HCEC 1CT (cell line): Measurements from ENCODE around the gene KIAA1328.
"Not testable (repeated sequence)": the region's sequence is repeated elsewhere in the genome, so short reads cannot be mapped to it uniquely, and the experiment has no call there.

Experiments
- DNase-seq: peaks from one replicate; pipeline ENCODE4 v3.0.0-alpha.2; 2017

The KIAA1328 gene

DNA sequence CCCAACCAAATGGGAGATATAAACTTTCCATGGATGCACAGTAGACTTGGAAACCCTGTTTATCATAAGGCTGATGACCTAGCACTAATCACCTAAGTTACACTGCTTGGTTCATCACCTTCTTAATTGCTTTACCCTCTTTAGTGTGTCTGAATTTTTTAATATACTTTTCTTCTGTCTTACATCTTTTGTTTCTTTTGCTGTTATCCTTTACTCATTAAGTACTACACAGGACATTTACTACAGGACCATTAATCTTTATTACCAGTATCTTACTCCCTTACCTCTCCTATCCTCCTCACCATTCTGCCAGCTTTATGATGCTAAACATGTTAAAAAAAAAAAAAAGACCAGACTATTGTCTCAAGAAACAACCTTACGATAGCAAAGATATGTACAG is 333.6 kb downstream of the KIAA1328 start:
- DNase-seq = no peak

- no peak for DNase-seq
Observed at GRCh38 chr18:37163119-37163518, 334.2 kb downstream of the KIAA1328 start.

- DNase-seq = no peak
Observed at GRCh38 chr18:37166491-37166890, 337.6 kb downstream of the KIAA1328 start.

DNA sequence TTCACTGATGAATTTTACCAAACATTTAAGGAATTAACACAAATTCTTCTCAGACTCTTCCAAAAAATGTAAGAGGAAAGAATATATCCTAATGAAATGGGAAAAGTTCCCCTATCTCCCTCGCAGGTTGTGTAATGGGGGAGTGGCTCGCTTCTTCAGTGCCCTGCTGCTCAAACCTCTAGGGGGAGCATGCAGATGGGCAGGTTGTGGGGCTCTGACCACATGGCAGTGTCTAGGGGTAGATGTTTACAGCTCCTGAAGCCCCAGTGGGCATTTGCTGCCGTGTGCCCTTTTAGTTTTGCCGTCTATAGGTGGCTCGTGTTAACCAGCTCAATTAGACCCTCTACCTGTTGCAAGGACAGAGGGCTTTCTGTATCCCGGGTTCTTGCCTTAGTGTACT is 338.0 kb downstream of the KIAA1328 start:
- DNase-seq = not testable (repeated sequence)

DNA sequence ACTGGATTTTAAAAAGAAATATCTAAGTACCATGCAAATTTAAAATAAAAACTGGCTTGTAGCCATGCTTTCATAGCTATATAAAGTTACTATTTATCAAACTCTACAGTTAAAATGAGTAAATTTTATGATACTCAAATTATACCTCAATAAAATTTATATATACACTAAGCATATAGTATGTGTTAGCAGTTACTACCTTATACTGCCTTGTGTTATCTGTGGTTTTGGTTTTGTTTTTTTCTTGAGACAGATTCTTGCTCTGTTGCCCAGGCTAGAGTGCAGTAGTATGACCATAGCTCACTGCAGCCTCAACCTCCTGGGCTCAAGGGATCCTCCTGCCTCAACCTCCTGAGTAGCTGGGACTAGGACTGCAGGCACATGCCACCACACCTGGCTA is 342.1 kb downstream of the KIAA1328 start:
- no peak for DNase-seq

DNA sequence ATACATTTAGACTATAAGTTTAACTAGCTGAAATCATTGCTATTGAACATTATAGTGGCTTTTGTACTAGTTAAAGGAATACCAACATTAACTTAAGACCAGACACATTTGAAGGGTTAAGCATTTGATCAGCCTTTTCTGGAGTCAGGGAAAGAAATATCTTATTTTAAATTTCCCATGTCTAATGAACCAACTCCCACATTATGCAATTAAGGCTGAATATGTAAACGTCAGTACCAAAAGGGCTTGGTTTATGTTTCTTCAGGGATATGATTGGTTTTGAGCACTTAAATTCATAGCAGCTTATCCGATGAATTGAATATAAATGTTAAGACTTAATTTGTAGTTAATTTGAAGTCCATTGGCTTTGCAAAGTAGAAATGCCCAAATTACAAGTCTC is 344.5 kb downstream of the KIAA1328 start:
- DNase-seq = no peak

DNA sequence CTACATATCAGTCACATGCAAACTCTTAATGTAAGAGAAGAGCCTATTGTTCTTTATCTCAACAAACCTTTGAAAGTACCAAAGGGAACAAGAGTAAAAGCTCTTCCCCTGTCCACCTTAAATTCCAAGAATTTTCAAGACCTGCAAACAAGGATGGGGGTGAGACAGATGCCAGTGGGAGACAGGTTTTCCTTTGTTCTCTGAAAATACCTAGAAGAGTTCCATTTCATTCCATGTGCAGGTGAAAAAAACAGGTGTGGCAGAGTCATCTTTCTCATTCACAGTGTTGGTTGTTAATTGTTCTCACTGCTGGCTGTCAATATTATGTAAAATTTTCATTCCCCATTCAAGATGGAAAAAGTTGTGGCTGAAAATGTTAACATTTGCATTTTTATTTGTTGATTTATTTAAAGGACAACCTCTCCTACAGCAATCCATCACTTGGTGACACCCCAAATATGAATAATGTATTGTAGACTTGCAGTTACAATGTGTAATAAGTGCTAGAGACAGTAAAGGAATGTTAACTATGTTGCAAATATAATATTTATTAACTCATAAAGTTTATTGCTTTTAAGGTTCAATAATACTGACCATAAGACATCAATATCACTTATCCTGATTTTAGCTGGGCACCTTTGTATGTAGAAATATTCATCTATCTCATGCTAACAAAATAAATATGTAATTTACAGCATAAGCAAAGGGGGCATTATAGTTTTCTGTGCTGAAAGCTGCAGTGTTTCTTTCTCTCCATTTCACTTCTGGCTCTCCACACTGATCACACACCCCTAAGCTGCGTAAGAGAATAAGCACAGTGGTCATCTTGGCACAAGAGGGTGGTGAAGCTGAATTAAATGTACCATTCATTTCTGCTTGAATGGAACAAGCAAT is 347.0 kb downstream of the KIAA1328 start:
- no peak for DNase-seq

DNA sequence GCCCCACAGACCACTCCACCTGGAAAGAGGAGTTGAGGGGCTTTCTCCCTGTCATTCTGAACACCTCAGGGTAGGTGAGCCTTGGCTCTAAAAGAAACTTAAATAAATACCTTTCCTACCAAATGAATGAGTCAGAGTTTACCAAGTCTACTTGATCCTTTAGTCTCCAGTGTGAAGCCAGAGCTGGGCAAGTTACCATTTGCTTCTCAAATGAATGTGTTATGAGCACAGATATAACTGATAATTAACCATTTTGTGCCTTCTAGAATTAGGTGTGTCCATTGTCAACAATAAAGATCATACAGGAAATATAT is 347.7 kb downstream of the KIAA1328 start:
- no peak for DNase-seq

- no peak for DNase-seq
Observed at GRCh38 chr18:37179384-37179783, 350.5 kb downstream of the KIAA1328 start.

DNA sequence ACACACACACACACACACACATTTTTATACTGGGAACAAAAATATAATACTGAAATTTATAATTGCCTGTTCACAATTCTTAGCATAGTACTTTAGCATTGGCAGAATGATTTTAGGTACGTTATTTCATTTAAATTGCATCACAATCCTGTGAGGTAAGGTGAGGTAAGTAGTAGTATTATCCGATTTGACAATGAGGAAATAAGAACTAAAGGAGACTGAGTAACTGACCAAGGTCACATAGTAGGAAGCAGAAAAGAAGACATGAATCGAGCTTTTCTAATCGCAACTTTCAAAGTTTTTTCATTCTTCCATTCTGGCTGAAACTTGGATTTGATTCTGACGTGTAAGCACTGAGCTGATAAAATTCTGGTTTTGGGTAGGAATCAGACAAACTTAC is 351.2 kb downstream of the KIAA1328 start:
- no peak for DNase-seq

DNA sequence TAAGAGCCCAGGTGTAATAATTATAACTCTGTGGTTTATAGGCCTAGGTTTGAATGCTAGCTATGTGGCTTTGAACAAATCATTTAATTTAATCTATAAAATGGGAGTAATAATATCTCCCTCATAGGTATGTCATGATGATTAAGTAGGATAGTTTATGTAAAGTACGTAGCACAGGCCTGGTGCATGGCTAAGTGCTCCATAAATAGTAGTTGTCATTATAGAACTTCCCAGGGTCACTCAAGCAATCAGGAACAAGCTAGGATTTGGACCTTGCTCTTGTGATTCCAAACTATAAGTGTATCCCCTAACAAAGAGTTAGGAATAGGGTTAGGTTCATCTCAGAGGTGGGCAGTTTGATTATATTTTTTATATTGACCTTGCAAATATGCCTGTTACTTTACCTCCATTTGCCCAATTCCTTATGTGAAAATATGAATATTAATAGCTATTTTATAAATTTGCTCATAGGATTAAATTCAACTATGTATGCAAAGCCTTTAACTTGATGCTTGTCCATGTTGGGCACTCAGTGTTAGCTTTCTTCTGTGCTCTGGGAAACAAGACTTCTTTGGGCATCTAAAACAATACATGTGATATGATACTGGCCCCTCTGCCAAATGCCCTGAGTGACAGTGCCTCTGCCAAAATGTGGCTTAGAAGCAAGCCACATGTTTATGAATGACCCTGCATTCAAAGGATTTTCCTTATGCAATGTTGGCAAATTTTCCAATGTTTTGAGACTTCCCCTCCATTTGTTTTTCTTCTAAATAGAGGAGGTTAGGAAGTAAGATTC is 353.6 kb downstream of the KIAA1328 start:
- DNase-seq = no peak

DNA sequence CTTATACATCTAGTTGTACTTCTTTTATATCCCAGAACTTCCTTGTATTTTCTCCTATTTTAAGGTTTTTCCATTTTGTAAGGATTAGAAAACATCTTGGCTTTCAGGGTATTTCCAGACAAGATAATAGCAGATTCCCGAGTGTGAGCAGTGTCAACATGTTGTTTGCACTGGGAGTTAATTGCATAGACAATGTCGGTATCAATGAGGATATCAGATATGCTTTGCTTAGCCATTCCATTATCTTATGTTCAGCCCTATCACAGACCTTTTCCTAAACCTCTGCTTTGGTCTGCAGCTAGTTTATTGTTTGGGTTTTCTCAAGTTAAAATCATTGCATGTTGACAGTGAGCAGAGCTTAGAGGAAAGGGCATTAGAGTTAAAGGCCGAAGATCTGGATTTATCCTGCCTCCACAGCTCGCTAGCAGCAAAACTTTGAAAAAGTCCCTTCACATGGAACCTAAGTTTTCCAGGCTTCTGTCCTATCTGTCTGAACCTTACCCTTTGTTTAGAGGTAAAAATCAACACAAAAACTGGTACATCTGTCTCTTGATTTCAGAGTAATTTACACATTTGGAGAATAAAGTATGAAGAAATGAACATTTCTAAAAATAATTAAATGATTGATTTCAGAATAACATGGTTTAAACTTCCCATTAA is 355.4 kb downstream of the KIAA1328 start:
- DNase-seq = no peak

GRCh38 chr18:37188016-37188791 is 359.3 kb downstream of the KIAA1328 start:
- no peak for DNase-seq

GRCh38 chr18:37199741-37200140 is 370.8 kb downstream of the KIAA1328 start:
- no peak for DNase-seq

- no peak for DNase-seq
Observed at GRCh38 chr18:37207343-37207742, 378.4 kb downstream of the KIAA1328 start.

- DNase-seq = no peak
Observed at GRCh38 chr18:37210781-37211180, 381.9 kb downstream of the KIAA1328 start.

- no peak for DNase-seq
Observed at GRCh38 chr18:37218022-37218590, 389.2 kb downstream of the KIAA1328 start.

- no peak for DNase-seq
Observed at GRCh38 chr18:37219257-37219656, 390.3 kb downstream of the KIAA1328 start.

GRCh38 chr18:37222354-37222998 is 393.5 kb downstream of the KIAA1328 start:
- DNase-seq = no peak

GRCh38 chr18:37222999-37223378 is 394.1 kb downstream of the KIAA1328 start:
- no peak for DNase-seq

GRCh38 chr18:37225279-37225678 is 396.4 kb downstream of the KIAA1328 start:
- no peak for DNase-seq

DNA sequence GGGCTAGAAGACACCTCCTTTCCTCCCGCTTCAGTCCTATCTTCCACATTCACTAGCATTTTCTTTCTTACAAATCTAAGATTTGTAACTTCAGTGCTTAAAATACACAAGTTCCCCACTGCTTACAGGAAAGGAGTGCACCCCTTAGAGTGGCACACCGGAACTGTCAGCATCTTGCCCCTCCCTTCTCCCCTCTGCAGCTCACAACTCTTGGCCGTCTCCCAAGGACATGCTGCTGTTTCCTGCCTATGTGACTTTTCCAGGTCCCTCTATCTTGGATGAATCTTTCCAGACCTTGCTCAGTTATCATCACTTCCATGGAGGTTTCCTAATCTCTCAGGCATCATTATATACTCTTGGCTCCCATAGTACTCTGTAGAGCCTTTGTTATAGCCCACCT is 401.8 kb downstream of the KIAA1328 start:
- no peak for DNase-seq
